Prostate gland (tissue), 2 donors: ENCODE data around the gene PFKFB3. TPM values are rescaled to one million over a fixed set of nuclear protein-coding genes. Genes with fewer than 3 reads are reported as not detected.
"Not testable (repeated sequence)": the region's sequence is repeated elsewhere in the genome, so short reads cannot be mapped to it uniquely, and the experiment has no call there.

Experiments used
- DNase-seq: peaks from one replicate; pipeline ENCODE4 v3.0.0-alpha.2; 2019; ENCODE audit warnings: low spot score
- H3K27ac ChIP-seq, 2 donors: fragments of 200-600 bp; sonication (generic); 2 replicates each; pipeline ENCODE4 v1.5.1; 2017 to 2019
- H3K27me3 ChIP-seq: fragments of 200-600 bp; sonication (generic); replicated peaks from 2 replicates; pipeline ENCODE4 v1.5.1; 2019; ENCODE audit not compliant: insufficient read depth
- H3K36me3 ChIP-seq, 2 donors: fragments of 200-600 bp; sonication (generic); 1 replicate in 1 of 2; 2 replicates in 1 of 2; pipeline versions ENCODE4 v1.5.1 to v1.8.1; 2017 to 2019
- H3K4me1 ChIP-seq: fragments of 200-600 bp; sonication (generic); replicated peaks from 2 replicates; pipeline ENCODE4 v1.5.1; 2019
- H3K4me3 ChIP-seq, 2 donors: fragments of 200-600 bp; sonication (generic); 2 replicates each; pipeline ENCODE4 v1.5.1; 2017 to 2019
- H3K9me3 ChIP-seq: fragments of 200-600 bp; sonication (generic); 2 replicates; pipeline ENCODE4 v1.5.1; 2017
- POLR2A ChIP-seq: fragments of 450-650 bp; IDR thresholded peaks from one replicate; pipeline ENCODE4 v1.6.1; 2016; ENCODE audit warnings: antibody characterized with exemption, mild to moderate bottlenecking
- POLR2AphosphoS5 ChIP-seq: sonication (generic); formaldehyde crosslinking; IDR thresholded peaks from one replicate; pipeline ENCODE4 v1.6.1; 2017; ENCODE audit warnings: antibody characterized with exemption
- WGBS: methylation state at CpG from one replicate; pipeline ENCODE4 v1.1.5; 2018; 5-methylcytosine and 5-hydroxymethylcytosine counted together
- intact Hi-C: fragments of 100-400 bp; cut with DNase I; formaldehyde crosslinking; loops from one replicate; pipeline ENCODE4 v1.14.2; 2022
- total RNA-seq, 2 donors: library from RNA; depleted of rRNA; stranded (reverse); fragments of >200 nt; gene quantifications; one replicate each; pipeline ENCODE4 v1.1.0, GENCODE V29; 2016
- TF ChIP-seq, protein P1 (sequence below), 4 experiments: fragments of 200-600 bp in 2 of 4; fragments of 450-650 bp in 2 of 4; sonication (generic) in 2 of 4; IDR thresholded peaks; 1 replicate in 3 of 4; 2 replicates in 1 of 4; pipeline ENCODE4 v1.5.1; 2016 to 2019; ENCODE audit warnings: antibody characterized with exemption in 4 of 4, mild to moderate bottlenecking in 2 of 4, moderate library complexity in 2 of 4

The PFKFB3 gene
- total RNA-seq, 2 donors from 2014 or later: 24.3 to 52.7 TPM

DNA sequence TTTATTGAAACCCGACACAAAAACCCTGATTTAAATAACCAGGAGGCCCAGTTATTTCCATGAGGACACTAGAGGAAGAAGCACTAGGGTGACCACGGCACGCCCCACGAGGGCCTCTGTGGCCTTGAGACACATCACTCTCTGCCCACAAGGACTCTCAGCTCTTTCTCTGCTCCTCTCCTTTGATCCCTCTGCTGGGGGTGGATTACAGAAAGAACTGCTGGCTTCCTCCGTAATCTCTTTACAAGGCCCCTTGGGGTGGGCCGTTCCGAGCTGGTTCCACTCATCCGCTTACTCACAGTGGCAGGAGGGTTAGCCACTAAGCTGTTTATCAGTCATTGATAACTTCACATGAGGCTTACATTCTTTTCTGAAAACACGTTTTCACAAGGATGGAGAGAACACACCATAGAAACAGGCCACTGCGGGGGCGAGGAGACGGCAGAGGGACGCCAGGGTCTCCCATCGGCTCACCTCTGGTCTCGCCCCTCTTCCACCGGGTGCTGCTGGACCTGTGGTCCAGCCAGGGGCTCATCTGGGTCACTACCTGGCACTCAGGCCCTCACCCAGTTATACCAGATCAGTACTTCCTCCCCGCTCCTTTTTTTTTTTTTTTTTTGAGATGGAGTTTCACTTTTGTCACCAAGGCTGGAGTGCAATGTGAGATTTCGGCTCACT, 17.6 kb upstream of the PFKFB3 start:
- WGBS: 85% methylated on average over 18 of the region's 18 CpGs
- no peaks in the 10 kb centered on the region for H3K27me3 ChIP-seq
- H3K9me3 ChIP-seq: no peaks in the 10 kb centered on the region
- H3K4me1 ChIP-seq: no peaks in the 10 kb centered on the region
- no peak overlapping the region for H3K4me3 ChIP-seq
- no peaks in the 10 kb centered on the region for H3K36me3 ChIP-seq
- TF ChIP-seq, protein P1, sequence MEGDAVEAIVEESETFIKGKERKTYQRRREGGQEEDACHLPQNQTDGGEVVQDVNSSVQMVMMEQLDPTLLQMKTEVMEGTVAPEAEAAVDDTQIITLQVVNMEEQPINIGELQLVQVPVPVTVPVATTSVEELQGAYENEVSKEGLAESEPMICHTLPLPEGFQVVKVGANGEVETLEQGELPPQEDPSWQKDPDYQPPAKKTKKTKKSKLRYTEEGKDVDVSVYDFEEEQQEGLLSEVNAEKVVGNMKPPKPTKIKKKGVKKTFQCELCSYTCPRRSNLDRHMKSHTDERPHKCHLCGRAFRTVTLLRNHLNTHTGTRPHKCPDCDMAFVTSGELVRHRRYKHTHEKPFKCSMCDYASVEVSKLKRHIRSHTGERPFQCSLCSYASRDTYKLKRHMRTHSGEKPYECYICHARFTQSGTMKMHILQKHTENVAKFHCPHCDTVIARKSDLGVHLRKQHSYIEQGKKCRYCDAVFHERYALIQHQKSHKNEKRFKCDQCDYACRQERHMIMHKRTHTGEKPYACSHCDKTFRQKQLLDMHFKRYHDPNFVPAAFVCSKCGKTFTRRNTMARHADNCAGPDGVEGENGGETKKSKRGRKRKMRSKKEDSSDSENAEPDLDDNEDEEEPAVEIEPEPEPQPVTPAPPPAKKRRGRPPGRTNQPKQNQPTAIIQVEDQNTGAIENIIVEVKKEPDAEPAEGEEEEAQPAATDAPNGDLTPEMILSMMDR (IDR thresholded peaks at IDR 0.05): no peak
- TF ChIP-seq POLR2A (no peak), POLR2AphosphoS5 (no peak)
- intact Hi-C loops: no loop called here
- no peak overlapping the region for H3K27ac ChIP-seq
- DNase-seq: no peak

DNA sequence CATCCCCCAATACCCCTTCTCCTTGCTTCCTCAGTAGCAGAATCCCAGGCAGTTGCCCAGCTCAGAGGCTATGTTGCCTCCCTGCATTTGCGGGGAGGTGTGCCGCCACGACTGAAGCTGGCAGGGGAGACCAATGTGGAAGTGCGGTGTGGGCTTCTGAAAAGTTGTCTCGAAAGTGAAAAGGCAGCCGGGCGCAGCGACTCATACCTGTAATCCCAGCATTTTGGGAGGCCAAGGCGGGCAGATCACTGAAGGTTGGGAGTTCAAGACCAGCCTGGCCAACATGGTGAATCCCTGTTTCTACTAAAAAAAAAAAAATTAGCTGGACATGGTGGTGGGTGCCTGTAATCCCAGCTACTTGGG, 15.9 kb upstream of the PFKFB3 start:
- TF ChIP-seq POLR2AphosphoS5 (no peak), POLR2A (no peak)
- TF ChIP-seq, protein P1 (IDR thresholded peaks at IDR 0.05): no peak
- no peak for DNase-seq
- Histone ChIP-seq H3K4me1 (no peaks in the 10 kb centered on the region), H3K9me3 (no peaks in the 10 kb centered on the region), H3K4me3 (no peak overlapping the region), H3K27ac (no peak overlapping the region), H3K36me3 (no peaks in the 10 kb centered on the region), H3K27me3 (no peaks in the 10 kb centered on the region)
- intact Hi-C loops: no loop called here
- 86% methylated on average over 9 of the region's 9 CpGs for WGBS

DNA sequence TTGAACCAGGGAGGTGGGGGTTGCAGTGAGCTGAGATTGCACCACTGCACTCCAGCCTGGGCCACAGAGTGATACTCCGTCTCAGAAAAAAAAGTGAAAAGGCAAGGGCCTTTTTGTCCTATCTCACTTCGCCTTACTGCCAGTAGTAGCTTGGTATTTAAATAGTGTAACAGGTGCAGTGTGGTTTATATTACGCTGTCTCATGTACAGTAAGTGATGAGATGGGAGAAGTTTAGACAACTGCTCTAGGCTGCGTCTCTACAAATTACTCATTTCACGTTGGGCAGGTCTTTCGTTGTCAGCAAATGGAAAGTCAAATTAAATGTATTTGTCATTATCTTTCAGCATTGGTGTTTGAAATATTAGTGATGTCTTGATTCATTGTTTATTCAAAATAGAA, 15.5 kb upstream of the PFKFB3 start:
- H3K27me3 ChIP-seq: no peaks in the 10 kb centered on the region
- intact Hi-C loops: no loop called here
- no peaks in the 10 kb centered on the region for H3K4me1 ChIP-seq
- H3K4me3 ChIP-seq: no peak overlapping the region
- TF ChIP-seq, protein P1 (IDR thresholded peaks at IDR 0.05): no peak
- TF ChIP-seq POLR2AphosphoS5 (no peak), POLR2A (no peak)
- no peak for DNase-seq
- WGBS: 92% methylated on average over 6 of the region's 6 CpGs
- no peak overlapping the region for H3K27ac ChIP-seq
- H3K36me3 ChIP-seq: no peaks in the 10 kb centered on the region
- H3K9me3 ChIP-seq: no peaks in the 10 kb centered on the region

DNA sequence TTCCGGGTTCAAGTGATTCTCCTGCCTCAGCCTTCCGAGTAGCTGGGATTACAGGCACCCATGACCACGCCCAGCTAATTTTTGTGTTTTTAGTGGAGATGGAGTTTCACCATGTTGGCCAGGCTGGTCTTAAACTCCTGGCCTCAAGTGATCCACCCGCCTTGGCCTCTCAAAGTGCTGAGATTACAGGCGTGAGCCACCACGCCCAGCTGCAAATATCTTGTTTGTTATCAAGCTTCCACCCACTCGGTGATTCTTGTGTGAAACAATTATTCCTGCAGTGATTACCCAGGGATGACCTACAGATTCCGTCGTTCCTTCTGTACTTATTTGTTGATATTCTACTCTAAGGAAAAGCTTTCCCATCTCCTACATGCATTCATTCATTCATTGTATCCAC, 12.7 kb upstream of the PFKFB3 start:
- H3K27ac ChIP-seq, H3K4me3 ChIP-seq, H3K27me3 ChIP-seq, intact Hi-C loops, H3K9me3 ChIP-seq, H3K4me1 ChIP-seq, H3K36me3 ChIP-seq, DNase-seq: not testable (repeated sequence)
- WGBS: 87% methylated on average over 9 of the region's 9 CpGs

DNA sequence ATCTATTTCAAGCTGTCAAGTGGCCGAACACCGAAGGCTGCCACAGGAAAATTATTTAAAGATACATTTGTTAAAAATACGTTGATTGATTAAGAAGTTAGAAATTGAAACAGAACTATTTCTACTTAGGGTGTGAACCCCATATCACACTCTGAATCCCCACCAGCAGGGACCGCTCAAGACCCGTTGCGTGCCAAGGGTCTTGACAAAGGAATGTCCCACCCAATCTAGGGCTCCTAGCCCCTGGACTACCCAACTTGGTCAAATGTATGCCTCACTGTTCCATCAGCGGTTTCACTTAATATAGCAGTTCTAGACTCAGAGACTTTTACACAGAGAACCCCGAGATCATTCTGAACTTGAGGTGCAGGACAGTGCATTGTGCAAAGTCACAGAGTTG, 11.6 kb upstream of the PFKFB3 start:
- intact Hi-C loops: no loop called here
- 76% methylated on average over 8 of the region's 8 CpGs for WGBS
- no peaks in the 10 kb centered on the region for H3K27me3 ChIP-seq
- no peaks in the 10 kb centered on the region for H3K9me3 ChIP-seq
- no peak overlapping the region for H3K4me3 ChIP-seq
- TF ChIP-seq, protein P1 (IDR thresholded peaks at IDR 0.05): no peak
- TF ChIP-seq POLR2A: no peak
- TF ChIP-seq POLR2AphosphoS5: no peak
- DNase-seq: no peak
- no peaks in the 10 kb centered on the region for H3K4me1 ChIP-seq
- no peak overlapping the region for H3K27ac ChIP-seq
- no peaks in the 10 kb centered on the region for H3K36me3 ChIP-seq
